C4-2B (cell line): Measurements from ENCODE around the gene NUP93.
"Not testable (repeated sequence)": the region's sequence is repeated elsewhere in the genome, so short reads cannot be mapped to it uniquely, and the experiment has no call there.

ENCODE experiments used
- ZFX ChIP-seq: fragments of 450-650 bp; IDR thresholded peaks from 2 replicates; pipeline ENCODE4 v1.6.1; 2017
- TF ChIP-seq, protein P1 (sequence below): fragments of 450-650 bp; conservative IDR thresholded peaks from 2 replicates; pipeline ENCODE4 v1.5.1; 2017; ENCODE audit warnings: mild to moderate bottlenecking

GRCh38 chr16:56868766-56869165 is 138.8 kb downstream of the NUP93 start:
- not testable (repeated sequence) for TF ChIP-seq ZFX
- TF ChIP-seq, protein P1, sequence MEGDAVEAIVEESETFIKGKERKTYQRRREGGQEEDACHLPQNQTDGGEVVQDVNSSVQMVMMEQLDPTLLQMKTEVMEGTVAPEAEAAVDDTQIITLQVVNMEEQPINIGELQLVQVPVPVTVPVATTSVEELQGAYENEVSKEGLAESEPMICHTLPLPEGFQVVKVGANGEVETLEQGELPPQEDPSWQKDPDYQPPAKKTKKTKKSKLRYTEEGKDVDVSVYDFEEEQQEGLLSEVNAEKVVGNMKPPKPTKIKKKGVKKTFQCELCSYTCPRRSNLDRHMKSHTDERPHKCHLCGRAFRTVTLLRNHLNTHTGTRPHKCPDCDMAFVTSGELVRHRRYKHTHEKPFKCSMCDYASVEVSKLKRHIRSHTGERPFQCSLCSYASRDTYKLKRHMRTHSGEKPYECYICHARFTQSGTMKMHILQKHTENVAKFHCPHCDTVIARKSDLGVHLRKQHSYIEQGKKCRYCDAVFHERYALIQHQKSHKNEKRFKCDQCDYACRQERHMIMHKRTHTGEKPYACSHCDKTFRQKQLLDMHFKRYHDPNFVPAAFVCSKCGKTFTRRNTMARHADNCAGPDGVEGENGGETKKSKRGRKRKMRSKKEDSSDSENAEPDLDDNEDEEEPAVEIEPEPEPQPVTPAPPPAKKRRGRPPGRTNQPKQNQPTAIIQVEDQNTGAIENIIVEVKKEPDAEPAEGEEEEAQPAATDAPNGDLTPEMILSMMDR = not testable (repeated sequence)
